Astrocyte of the spinal cord (primary cell): ENCODE measurements around the gene PGAP1.

Experiments
- DNase-seq: peaks from one replicate; pipeline ENCODE4 v3.0.0; 2011; ENCODE audit warnings: low read depth, low spot score
- H3K4me3 ChIP-seq: 2 replicates; pipeline ENCODE4 v1.5.1; 2011; ENCODE audit warnings: low read depth, mild to moderate bottlenecking, low read length, moderate library complexity
- CTCF ChIP-seq: IDR thresholded peaks from 2 replicates; pipeline ENCODE4 v1.5.1; 2012; ENCODE audit warnings: low read depth, mild to moderate bottlenecking, low read length, inconsistent platforms
- in situ Hi-C: cut with HindIII; loops from 2 replicates; pipeline ENCODE4 v1.10.0; 2017; ENCODE audit warnings: low sequenced_read_pairs

PGAP1 gene

GRCh38 chr2:196935432-196935831 lies 8.9 kb upstream of the PGAP1 start:
- in situ Hi-C loops = no loop called here
- no peak overlapping the region for H3K4me3 ChIP-seq
- DNase-seq = no peak
- no peak for TF ChIP-seq CTCF

- no peak for DNase-seq
- TF ChIP-seq CTCF = no peak
- in situ Hi-C loops = no loop called here
- no peak overlapping the region for H3K4me3 ChIP-seq
Measured at GRCh38 chr2:196934672-196935071, 8.2 kb upstream of the PGAP1 start.

GRCh38 chr2:196931555-196931954 lies 5.0 kb upstream of the PGAP1 start:
- no peak for TF ChIP-seq CTCF
- in situ Hi-C loops = no loop called here
- DNase-seq = no peak
- H3K4me3 ChIP-seq = no peak overlapping the region

GRCh38 chr2:196927376-196928225 lies 1.1 kb upstream of the PGAP1 start:
- TF ChIP-seq CTCF = no peak
- peak overlapping the region; percentile 98 for H3K4me3 ChIP-seq
- in situ Hi-C loops = no loop called here
- DNase-seq = peak; percentile 89

- H3K4me3 ChIP-seq = peak overlapping the region; percentile 98
- in situ Hi-C loops = no loop called here
- DNase-seq = peak; percentile 36
- no peak for TF ChIP-seq CTCF
Measured at GRCh38 chr2:196925768-196926561, 542 bp downstream of the PGAP1 start.

GRCh38 chr2:196925051-196925767 lies 1.3 kb downstream of the PGAP1 start:
- TF ChIP-seq CTCF = no peak
- in situ Hi-C loops = no loop called here
- peak; percentile 32 for DNase-seq
- peak overlapping the region; percentile 98 for H3K4me3 ChIP-seq
